CD14-positive monocyte (primary cell): ENCODE measurements around the gene PLEKHA8. TPM values are rescaled to one million over a fixed set of nuclear protein-coding genes. Genes with fewer than 3 reads are reported as not detected.

Experiments used
- DNase-seq, 3 donors: peaks; one replicate each; pipeline ENCODE4 v3.0.0-alpha.2; 2011 to 2022
- H2AFZ ChIP-seq: 2 replicates; pipeline ENCODE4 v1.6.0; 2012; ENCODE audit warnings: mild to moderate bottlenecking, low read depth, low read length, inconsistent platforms; ENCODE audit not compliant: insufficient read depth, poor library complexity, severe bottlenecking
- H3K27ac ChIP-seq, 2 donors: 1 replicate in 1 of 2; 2 replicates in 1 of 2; pipeline ENCODE4 v1.5.1; 2012 to 2013; ENCODE audit warnings: low read length in 2 of 2, control low read depth in 1 of 2, inconsistent platforms in 1 of 2, low read depth in 1 of 2, mild to moderate bottlenecking in 1 of 2
- H3K27me3 ChIP-seq, 2 donors: one replicate each; pipeline versions ENCODE4 v1.6.0 to v1.6.1; 2011 to 2013; ENCODE audit warnings: low read length in 2 of 2; ENCODE audit not compliant: control insufficient read depth in 2 of 2, insufficient read depth in 2 of 2
- H3K36me3 ChIP-seq, 2 donors: replicated peaks in 1 of 2; 1 replicate in 1 of 2; 2 replicates in 1 of 2; pipeline versions ENCODE4 v1.5.1 to v1.6.1; 2012 to 2013; ENCODE audit warnings: low read length in 2 of 2, control low read depth in 1 of 2, inconsistent platforms in 1 of 2, mild to moderate bottlenecking in 1 of 2; ENCODE audit not compliant: insufficient read depth in 2 of 2, control insufficient read depth in 1 of 2
- H3K4me1 ChIP-seq, 2 donors: 1 replicate in 1 of 2; 2 replicates in 1 of 2; pipeline versions ENCODE4 v1.5.1 to v1.6.1; 2012 to 2013; ENCODE audit warnings: low read length in 2 of 2, control low read depth in 1 of 2, inconsistent platforms in 1 of 2, mild to moderate bottlenecking in 1 of 2, moderate library complexity in 1 of 2; ENCODE audit not compliant: insufficient read depth in 2 of 2, control insufficient read depth in 1 of 2
- H3K4me2 ChIP-seq: replicated peaks from 2 replicates; pipeline ENCODE3; 2012; ENCODE audit warnings: low read length, moderate library complexity, mild to moderate bottlenecking; ENCODE audit not compliant: poor library complexity, severe bottlenecking; ENCODE audit errors: extremely low read depth
- H3K4me3 ChIP-seq, 3 experiments: fragments of 200-600 bp in 1 of 3; sonication (generic) in 1 of 3; replicated peaks in 1 of 3; 1 replicate in 2 of 3; 2 replicates in 1 of 3; pipeline ENCODE4 v1.5.1; 2011 to 2013; ENCODE audit warnings: low read length in 3 of 3, mild to moderate bottlenecking in 3 of 3, control low read depth in 2 of 3, low read depth in 2 of 3, inconsistent platforms in 1 of 3, moderate library complexity in 1 of 3
- H3K79me2 ChIP-seq: 2 replicates; pipeline ENCODE4 v1.6.0; 2012; ENCODE audit warnings: mild to moderate bottlenecking, control low read depth, inconsistent platforms, low read length, moderate library complexity; ENCODE audit not compliant: insufficient read depth
- H3K9ac ChIP-seq: 2 replicates; pipeline ENCODE4 v1.6.0; 2017; ENCODE audit warnings: low read length, mild to moderate bottlenecking; ENCODE audit not compliant: insufficient read depth, poor library complexity, severe bottlenecking
- H3K9me3 ChIP-seq, 2 donors: replicated peaks in 1 of 2; 1 replicate in 1 of 2; 2 replicates in 1 of 2; pipeline versions ENCODE4 v1.5.1 to v1.6.1; 2012 to 2013; ENCODE audit warnings: low read length in 2 of 2, control low read depth in 1 of 2; ENCODE audit not compliant: control insufficient read depth in 1 of 2, insufficient read depth in 1 of 2
- H4K20me1 ChIP-seq: 2 replicates; pipeline ENCODE4 v1.6.0; 2012; ENCODE audit warnings: mild to moderate bottlenecking, low read length, control low read depth, moderate library complexity; ENCODE audit not compliant: insufficient read depth
- H3K27ac Mint-ChIP-seq, 7 donors: one replicate each; pipeline ENCODE4 v1.8.0; 2020; ENCODE audit warnings: mild to moderate bottlenecking in 7 of 7, mixed read lengths in 7 of 7, moderate library complexity in 6 of 7, inconsistent platforms in 2 of 7
- H3K27me3 Mint-ChIP-seq, 3 donors: one replicate each; pipeline ENCODE4 v1.8.0; 2021 to 2022; ENCODE audit warnings: low read depth in 3 of 3, mild to moderate bottlenecking in 3 of 3, mixed read lengths in 3 of 3, moderate library complexity in 3 of 3, inconsistent platforms in 1 of 3
- H3K36me3 Mint-ChIP-seq, 2 donors: one replicate each; pipeline ENCODE4 v1.8.0; 2020; ENCODE audit warnings: mixed read lengths in 2 of 2, inconsistent platforms in 1 of 2, mild to moderate bottlenecking in 1 of 2
- H3K4me1 Mint-ChIP-seq: one replicate; pipeline ENCODE4 v1.8.0; 2020; ENCODE audit warnings: mild to moderate bottlenecking, mixed read lengths
- H3K4me3 Mint-ChIP-seq, 2 donors: one replicate each; pipeline ENCODE4 v1.8.0; 2020; ENCODE audit warnings: mild to moderate bottlenecking in 2 of 2, mixed read lengths in 2 of 2, moderate library complexity in 1 of 2
- H3K9me3 Mint-ChIP-seq, 7 donors: one replicate each; pipeline ENCODE4 v1.8.0; 2020 to 2022; ENCODE audit warnings: mixed read lengths in 7 of 7, mild to moderate bottlenecking in 6 of 7, moderate library complexity in 6 of 7, inconsistent platforms in 2 of 7
- CTCF ChIP-seq: fragments of 200-600 bp; IDR thresholded peaks from one replicate; pipeline ENCODE4 v1.8.0; 2022; ENCODE audit warnings: antibody characterized with exemption, mild to moderate bottlenecking
- WGBS: methylation state at CpG from one replicate; pipeline ENCODE4 v1.1.5; 2013; ENCODE audit warnings: missing lambda C conversion rate; ENCODE audit not compliant: insufficient coverage; 5-methylcytosine and 5-hydroxymethylcytosine counted together
- intact Hi-C, 2 donors: fragments of 100-400 bp; cut with micrococcal nuclease; formaldehyde crosslinking; loops; one replicate each; pipeline versions ENCODE4 v1.15.0 to v1.15.1; 2023
- polyA plus RNA-seq, 3 donors: library from polyadenylated mRNA; depleted of rRNA in 1 of 3; unstranded in 2 of 3; stranded (reverse) in 1 of 3; fragments of 300-500 nt in 2 of 3; fragments of >200 nt in 1 of 3; fragmentation: Illumina TruSeq in 2 of 3; gene quantifications; 1 replicate in 2 of 3; 2 replicates in 1 of 3; pipeline ENCODE4 v1.2.3, GENCODE V29; 2012 to 2021

Gene PLEKHA8
- polyA plus RNA-seq, 3 donors, result 2.4 to 2.7 (median 2.6) TPM

GRCh38 chr7:29991937-29992336 lies 36.3 kb upstream of the PLEKHA8 start:
- Mint-ChIP-seq H3K27me3 (peaks cover 5 to 12% (median 8%) of the 10 kb centered on the region in 3 donors), H3K36me3 (peaks cover 6 to 12% of the 10 kb centered on the region in 2 donors), H3K4me1 (peaks cover 23% of the 10 kb centered on the region), H3K27ac (peak overlapping the region in 1 of 7 donors; percentile 23), H3K4me3 (no peak overlapping the region), H3K9me3 (peaks cover 12 to 32% (median 27%) of the 10 kb centered on the region in 7 donors)
- intact Hi-C loops, result loop anchor here in 1 of 2 donors (5.0 kb wide), 1 partner anchor 35 kb away; the partner anchor contains the start of genes FKBP14 and PLEKHA8
- Histone ChIP-seq H3K27me3 (peaks cover 0 to 5% of the 10 kb centered on the region in 2 donors), H3K4me3 (no peak overlapping the region), H3K9me3 (peaks cover 16% of the 10 kb centered on the region in 2 donors), H2AFZ (no peak overlapping the region), H3K4me2 (no peak overlapping the region), H3K79me2 (peaks cover 23% of the 10 kb centered on the region), H3K27ac (no peak overlapping the region), H3K4me1 (peaks cover 20 to 26% of the 10 kb centered on the region in 2 donors), H3K36me3 (no peaks in the 10 kb centered on the region), H4K20me1 (no peaks in the 10 kb centered on the region), H3K9ac (no peak overlapping the region)
- no peak for DNase-seq
- TF ChIP-seq CTCF, result no peak
- WGBS, result 95% methylated on average over 3 of the region's 5 CpGs

- Histone ChIP-seq H3K4me1 (peaks cover 11 to 14% of the 10 kb centered on the region in 2 donors), H2AFZ (no peak overlapping the region), H4K20me1 (no peaks in the 10 kb centered on the region), H3K4me3 (no peak overlapping the region), H3K79me2 (peaks cover 15% of the 10 kb centered on the region), H3K4me2 (no peak overlapping the region), H3K27me3 (peaks cover 0 to 5% of the 10 kb centered on the region in 2 donors), H3K27ac (no peak overlapping the region), H3K36me3 (no peaks in the 10 kb centered on the region), H3K9me3 (peaks cover 16% of the 10 kb centered on the region in 2 donors), H3K9ac (no peak overlapping the region)
- WGBS, result no CpG with 5 or more reads among the region's 4 CpGs
- peaks cover 5 to 12% (median 8%) of the 10 kb centered on the region in 3 donors for H3K27me3 Mint-ChIP-seq
- TF ChIP-seq CTCF, result no peak
- H3K4me1 Mint-ChIP-seq, result peaks cover 14% of the 10 kb centered on the region
- no peak overlapping the region for H3K4me3 Mint-ChIP-seq
- H3K9me3 Mint-ChIP-seq, result peaks cover 14 to 32% (median 26%) of the 10 kb centered on the region in 7 donors
- peaks cover 4 to 12% of the 10 kb centered on the region in 2 donors for H3K36me3 Mint-ChIP-seq
- H3K27ac Mint-ChIP-seq, result no peak overlapping the region
- no peak for DNase-seq
- intact Hi-C loops, result loop anchor here in 1 of 2 donors (5.0 kb wide), 1 partner anchor 34 kb away; the partner anchor contains the start of genes FKBP14 and PLEKHA8
Measured at GRCh38 chr7:29993140-29993539, 35.1 kb upstream of the PLEKHA8 start.
